Posterior vena cava (tissue), 2 donors: ENCODE results near the gene SEZ6. TPM values are rescaled to one million over a fixed set of nuclear protein-coding genes. Genes with fewer than 3 reads are reported as not detected.
"Not testable (repeated sequence)": the region's sequence is repeated elsewhere in the genome, so short reads cannot be mapped to it uniquely, and the experiment has no call there.

Experiments used
- DNase-seq: peaks from one replicate; pipeline ENCODE4 v3.0.0-alpha.2; 2020; ENCODE audit warnings: low spot score
- intact Hi-C, 2 donors: fragments of 100-400 bp; cut with DNase I; formaldehyde crosslinking; loops; one replicate each; pipeline versions ENCODE4 v1.14.1 to v1.14.2; 2022 to 2023
- total RNA-seq, 2 donors: library from RNA; stranded (reverse); fragmentation: NEBNext Ultra II Directional; extraction: Animal tissue kit (Norgen Biotek cat#: 25700); gene quantifications; one replicate each; pipeline ENCODE4 v1.2.1, GENCODE V29; 2021
- donor health status: DM: yes; HTN: yes; CAD: no.
- donor health status: DM: yes; HTN: yes; CAD: no.

The SEZ6 gene
- total RNA-seq, 2 donors from 2014 or later = not detected

GRCh38 chr17:28950752-28951427 is 54.9 kb downstream of the SEZ6 start:
- intact Hi-C loops = loop anchor here in 1 of 2 donors (5.0 kb wide), 1 partner anchor 44 kb away; no protein-coding TSS in a partner anchor
- DNase-seq = no peak

- intact Hi-C loops = loop anchor here in 1 of 2 donors (5.0 kb wide), 1 partner anchor 43 kb away; no protein-coding TSS in a partner anchor
- peak; percentile 91 for DNase-seq
Measured at GRCh38 chr17:28950017-28950751, 55.6 kb downstream of the SEZ6 start.

- intact Hi-C loops = loop anchor here in 1 of 2 donors (5.0 kb wide), 3 partner anchors 42 to 607 kb away; partner anchors contain the start of genes NEK8 and TLCD1
- DNase-seq = peak; percentile 89
Measured at GRCh38 chr17:28949185-28950016, 56.4 kb downstream of the SEZ6 start.

DNA sequence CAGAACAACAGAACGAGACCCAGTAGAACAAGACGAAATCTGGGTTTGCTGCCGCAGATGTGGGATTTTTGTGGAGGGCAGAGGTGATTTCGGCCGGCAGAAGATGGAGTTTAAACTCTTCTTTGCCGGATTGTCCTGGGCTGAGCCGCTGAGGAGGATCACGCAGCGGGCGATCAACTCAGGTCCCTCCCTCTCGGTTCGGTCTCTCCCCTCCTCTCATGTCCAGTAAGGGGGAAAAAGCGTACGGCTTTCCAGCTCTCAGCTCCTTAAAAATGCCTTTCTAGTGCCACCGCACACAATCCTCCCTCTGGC is 57.0 kb downstream of the SEZ6 start:
- DNase-seq = no peak
- intact Hi-C loops = loop anchor here in 1 of 2 donors (5.0 kb wide), 2 partner anchors 222 to 607 kb away; partner anchors contain the start of genes NEK8 and TLCD1

GRCh38 chr17:28948342-28948741 is 57.5 kb downstream of the SEZ6 start:
- intact Hi-C loops = loop anchor here in 1 of 2 donors (5.0 kb wide), 2 partner anchors 221 to 606 kb away; partner anchors contain the start of genes NEK8 and TLCD1
- no peak for DNase-seq

DNA sequence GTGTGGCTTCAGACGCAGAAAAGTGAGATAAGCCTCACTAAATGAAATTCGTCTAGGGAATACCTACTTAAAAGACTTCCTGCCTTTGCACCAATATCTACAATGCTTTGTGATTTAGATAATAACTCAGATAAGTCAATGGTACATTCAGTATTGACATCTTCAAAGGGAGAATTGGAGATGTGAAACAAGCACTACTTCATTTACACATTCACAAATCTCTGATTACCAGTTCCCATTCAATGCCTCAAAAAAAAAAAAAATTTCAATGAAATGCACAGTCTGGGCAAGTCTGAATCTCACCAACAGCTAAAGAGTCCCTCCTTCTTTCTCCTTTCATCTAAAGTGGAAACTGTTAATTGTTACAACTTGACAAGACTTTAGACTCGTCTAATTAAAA is 58.2 kb downstream of the SEZ6 start:
- intact Hi-C loops = loop anchor here in 1 of 2 donors (5.0 kb wide), 2 partner anchors 220 to 605 kb away; partner anchors contain the start of genes NEK8 and TLCD1
- DNase-seq = no peak

GRCh38 chr17:28946239-28946638 is 59.6 kb downstream of the SEZ6 start:
- intact Hi-C loops = loop anchor here in 1 of 2 donors (5.0 kb wide), 2 partner anchors 219 to 604 kb away; partner anchors contain the start of genes NEK8 and TLCD1
- DNase-seq = no peak

GRCh38 chr17:28944862-28945741 is 60.7 kb downstream of the SEZ6 start:
- DNase-seq = no peak
- intact Hi-C loops = loop anchor here in 1 of 2 donors (5.0 kb wide), 2 partner anchors 218 to 603 kb away; partner anchors contain the start of genes NEK8 and TLCD1

DNA sequence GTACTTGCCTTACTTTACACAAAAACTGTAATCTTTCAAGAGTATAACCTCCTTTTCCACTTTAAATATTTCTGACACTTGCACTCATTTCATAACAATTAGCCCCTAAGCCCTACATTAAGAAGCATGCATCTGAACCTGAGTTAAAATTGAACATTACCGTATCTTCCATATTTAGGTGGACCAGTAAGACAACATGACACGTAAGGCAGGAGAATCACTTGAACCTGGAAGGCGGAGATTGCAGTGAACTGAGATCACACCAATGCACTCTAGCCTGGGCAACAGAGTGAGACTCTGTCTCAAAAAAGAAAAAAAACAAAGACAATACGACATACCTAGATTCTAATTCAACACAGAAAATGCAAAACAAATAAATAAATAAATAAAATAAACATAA is 61.5 kb downstream of the SEZ6 start:
- no peak for DNase-seq
- intact Hi-C loops = no loop called here

DNA sequence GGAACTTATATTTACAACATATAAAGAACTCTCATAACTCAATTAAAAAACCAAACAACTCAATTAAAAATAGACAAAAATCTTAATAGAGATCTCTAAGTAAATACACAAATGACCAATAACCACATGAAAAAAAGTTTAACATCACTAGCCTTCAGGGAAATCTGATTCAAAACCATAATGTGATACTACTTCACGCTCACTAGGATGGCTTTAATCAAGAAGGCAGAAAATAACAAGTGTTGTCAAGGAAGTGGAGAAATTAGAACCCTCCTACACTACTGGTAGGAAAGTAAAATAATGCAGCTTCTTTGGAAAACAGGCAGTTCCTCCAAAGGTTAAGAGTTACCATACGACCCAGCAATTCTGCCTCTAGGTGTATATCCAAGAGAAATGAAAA is 62.9 kb downstream of the SEZ6 start:
- DNase-seq = no peak
- intact Hi-C loops = no loop called here

GRCh38 chr17:28941251-28941650 is 64.6 kb downstream of the SEZ6 start:
- DNase-seq = no peak
- intact Hi-C loops = no loop called here

DNA sequence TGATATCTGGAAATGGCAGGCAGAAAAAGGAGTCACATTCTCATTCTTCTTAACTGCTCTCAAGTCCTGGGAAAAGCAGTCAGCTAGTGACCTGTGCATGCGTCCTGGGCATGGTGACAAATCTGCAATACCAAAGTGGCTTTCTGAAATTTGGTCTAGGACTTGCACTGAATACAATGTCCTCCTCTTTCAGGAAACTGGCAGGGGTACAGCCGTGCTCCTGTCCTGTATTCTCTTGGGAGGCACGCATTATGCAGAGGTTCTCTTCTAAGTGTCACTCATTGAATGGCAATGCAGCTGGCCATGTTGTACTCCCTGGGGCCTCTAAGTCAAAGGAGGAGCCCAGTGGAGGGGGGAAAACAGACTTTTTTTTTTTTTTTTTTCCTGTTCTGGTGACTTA is 65.2 kb downstream of the SEZ6 start:
- intact Hi-C loops = no loop called here
- DNase-seq = no peak

DNA sequence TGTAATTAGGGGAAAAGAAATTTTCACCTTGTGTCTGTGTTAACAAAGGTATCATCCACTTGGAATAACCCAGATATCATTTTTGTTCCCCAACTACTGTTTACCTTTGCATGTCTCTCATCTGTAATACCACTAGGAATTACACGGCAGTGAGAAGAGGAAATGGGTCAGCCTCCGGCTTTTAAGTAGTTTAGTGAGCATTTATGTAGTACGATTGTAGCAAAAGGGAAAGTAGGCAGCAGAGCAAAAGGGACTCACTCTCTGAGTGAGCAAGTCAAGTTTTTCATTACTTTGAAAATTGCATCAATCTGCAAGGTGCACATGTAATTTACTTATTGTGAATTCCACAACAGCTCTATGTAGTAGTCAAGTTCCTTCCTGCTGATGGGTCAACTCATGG is 65.7 kb downstream of the SEZ6 start:
- no peak for DNase-seq
- intact Hi-C loops = no loop called here

- intact Hi-C loops = loop anchor here in 1 of 2 donors (10.0 kb wide), 1 partner anchor 54 kb away; no protein-coding TSS in a partner anchor
- no peak for DNase-seq
Measured at GRCh38 chr17:28938552-28938951, 67.3 kb downstream of the SEZ6 start.

GRCh38 chr17:28937044-28937729 is 68.6 kb downstream of the SEZ6 start:
- DNase-seq = no peak

GRCh38 chr17:28935744-28936460 is 69.9 kb downstream of the SEZ6 start:
- no peak for DNase-seq
- intact Hi-C loops = loop anchor here in 1 of 2 donors (10.0 kb wide), 1 partner anchor 51 kb away; no protein-coding TSS in a partner anchor

More at GRCh38 chr17:28937044-28937729, 68.6 kb downstream of the SEZ6 start:
- intact Hi-C loops = loop anchor here in 1 of 2 donors (10.0 kb wide), 1 partner anchor 52 kb away; no protein-coding TSS in a partner anchor

DNA sequence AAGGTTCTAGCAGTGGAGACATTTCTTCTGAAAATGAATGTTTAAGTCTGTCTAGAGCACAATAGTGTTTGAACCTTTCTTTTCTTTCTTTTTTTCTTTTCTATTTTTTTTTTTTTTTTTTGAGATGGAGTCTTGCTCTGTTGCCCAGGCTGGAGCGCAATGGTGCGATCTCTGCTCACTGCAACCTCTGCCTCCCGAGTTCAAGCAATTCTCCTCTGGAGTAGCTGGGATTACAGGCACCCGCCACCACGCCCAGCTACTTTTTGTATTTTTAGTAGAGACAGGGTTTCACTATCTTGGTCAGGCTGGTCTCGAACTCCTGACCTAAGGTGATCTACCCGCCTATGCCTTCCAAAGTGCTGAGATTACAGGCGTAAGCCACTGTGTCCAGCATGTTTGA is 71.3 kb downstream of the SEZ6 start:
- intact Hi-C loops = loop anchor here in 1 of 2 donors (10.0 kb wide), 1 partner anchor 50 kb away; no protein-coding TSS in a partner anchor

More for the DNA sequence above, 71.3 kb downstream of the SEZ6 start:
- not testable (repeated sequence) for DNase-seq
